ENCODE data around the gene UGCG.
"Not testable (repeated sequence)": the region's sequence is repeated elsewhere in the genome, so short reads cannot be mapped to it uniquely, and the experiment has no call there.

Gene UGCG

GRCh38 chr9:111957856-111958631 is 61.4 kb downstream of the UGCG start:
- peak; percentile 89 for FAIRE-seq

DNA sequence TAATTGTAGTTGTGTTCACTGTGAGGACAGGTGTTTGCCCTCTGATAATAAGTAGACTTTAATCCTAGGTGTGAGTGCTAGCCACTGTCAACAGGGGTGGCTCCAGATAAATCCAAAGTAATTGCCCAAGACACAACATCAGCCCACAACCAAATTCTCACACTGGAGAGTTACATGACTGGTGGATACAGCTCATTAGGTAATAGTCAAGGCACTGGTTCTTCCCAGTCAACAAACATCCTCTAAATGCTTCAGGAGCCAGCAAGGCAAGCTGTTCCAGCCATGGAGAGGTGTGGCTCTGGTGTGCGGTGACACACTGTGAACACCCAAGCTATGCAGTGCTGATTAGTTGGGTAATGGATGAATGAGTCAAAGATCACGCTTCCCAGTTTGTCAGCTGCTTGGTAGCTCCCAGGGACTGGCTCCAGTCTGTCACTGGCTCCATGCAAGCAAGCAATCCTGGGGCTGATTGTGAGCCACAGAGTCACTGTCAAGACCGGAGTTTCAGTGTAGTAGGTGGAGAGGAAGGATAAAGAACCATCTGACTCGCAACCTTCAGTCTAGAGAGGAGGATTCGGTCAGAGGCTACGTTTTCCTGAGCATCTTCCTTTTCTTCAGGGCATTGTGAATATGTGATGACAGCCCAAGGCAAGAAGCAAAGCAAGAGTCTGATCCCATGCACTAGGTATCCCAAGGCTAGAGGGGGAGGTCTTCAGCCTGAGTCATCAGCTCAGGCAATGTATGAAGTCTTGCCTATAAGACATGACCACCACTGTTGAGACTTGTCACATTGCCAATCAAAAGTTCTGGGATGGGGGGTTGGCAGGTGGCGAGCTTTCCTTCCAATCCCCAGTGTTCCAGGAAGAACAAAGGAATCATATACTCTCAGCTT is 63.1 kb downstream of the UGCG start:
- FAIRE-seq: peak; percentile 83

DNA sequence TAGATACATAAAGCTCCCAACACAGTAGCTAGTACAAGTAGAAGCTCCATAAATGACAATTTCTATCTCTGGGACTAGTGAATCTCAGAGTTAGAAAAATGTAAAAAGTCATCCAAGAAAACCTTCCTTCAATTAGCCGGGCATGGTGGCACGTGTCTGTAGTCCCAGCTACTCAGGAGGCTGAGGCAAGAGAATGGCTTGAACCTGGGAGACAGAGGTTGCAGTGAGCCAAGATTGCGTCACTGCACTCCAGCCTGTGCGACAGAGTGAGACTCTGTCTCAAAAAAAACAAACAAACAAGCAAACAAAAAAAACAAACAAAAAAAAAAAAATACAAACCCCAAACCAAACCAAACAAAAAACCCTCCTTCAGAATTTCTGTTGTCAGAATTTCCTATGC is 63.9 kb downstream of the UGCG start:
- FAIRE-seq: not testable (repeated sequence)

GRCh38 chr9:111961009-111961408 is 64.4 kb downstream of the UGCG start:
- FAIRE-seq: no peak

GRCh38 chr9:111961575-111961974 is 65.0 kb downstream of the UGCG start:
- peak; percentile 73 for FAIRE-seq

DNA sequence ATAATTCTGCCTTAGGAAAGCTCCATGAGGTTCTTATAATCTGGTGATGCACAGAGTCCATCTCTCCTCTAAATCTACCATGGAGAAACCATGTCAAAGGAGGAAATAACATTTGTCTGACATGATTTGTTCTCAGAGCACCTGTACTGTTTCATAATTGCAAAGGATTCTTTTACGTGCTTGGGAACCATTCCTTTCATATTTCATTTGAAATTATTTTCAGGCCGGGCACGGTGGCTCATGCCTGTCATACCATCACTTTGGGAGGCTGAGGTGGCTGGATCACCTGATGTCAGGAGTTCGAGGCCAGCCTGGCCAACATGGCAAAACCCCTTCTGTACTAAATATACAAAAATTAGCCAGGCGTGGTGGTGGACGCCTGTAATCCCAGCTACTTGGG is 65.4 kb downstream of the UGCG start:
- no peak for FAIRE-seq

- FAIRE-seq: no peak
Measured at GRCh38 chr9:111963995-111964394, 67.4 kb downstream of the UGCG start.

- FAIRE-seq: peak; percentile 94
Measured at GRCh38 chr9:111965566-111966019, 69.0 kb downstream of the UGCG start.

GRCh38 chr9:111966124-111966723 is 69.6 kb downstream of the UGCG start:
- FAIRE-seq: no peak

GRCh38 chr9:111966861-111967291 is 70.3 kb downstream of the UGCG start:
- FAIRE-seq: no peak

DNA sequence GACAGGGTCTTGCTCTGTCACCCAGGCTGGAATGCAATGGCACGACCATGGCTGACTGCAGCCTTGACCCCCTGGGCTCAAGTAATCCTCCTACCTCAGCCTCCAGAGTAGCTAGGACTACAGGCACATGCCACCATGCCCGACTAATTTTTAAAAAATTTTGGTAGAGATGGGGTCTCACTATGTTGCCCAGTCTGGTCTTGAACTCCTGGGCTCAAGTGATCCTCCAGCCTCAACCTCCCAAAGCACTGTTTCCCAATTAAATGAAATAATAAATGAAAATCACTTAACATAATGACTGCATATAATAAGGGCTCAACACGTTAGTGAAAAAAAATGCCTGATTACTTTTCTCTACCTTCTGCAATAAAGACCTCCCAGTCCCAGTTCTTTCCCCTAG is 71.0 kb downstream of the UGCG start:
- FAIRE-seq: no peak

DNA sequence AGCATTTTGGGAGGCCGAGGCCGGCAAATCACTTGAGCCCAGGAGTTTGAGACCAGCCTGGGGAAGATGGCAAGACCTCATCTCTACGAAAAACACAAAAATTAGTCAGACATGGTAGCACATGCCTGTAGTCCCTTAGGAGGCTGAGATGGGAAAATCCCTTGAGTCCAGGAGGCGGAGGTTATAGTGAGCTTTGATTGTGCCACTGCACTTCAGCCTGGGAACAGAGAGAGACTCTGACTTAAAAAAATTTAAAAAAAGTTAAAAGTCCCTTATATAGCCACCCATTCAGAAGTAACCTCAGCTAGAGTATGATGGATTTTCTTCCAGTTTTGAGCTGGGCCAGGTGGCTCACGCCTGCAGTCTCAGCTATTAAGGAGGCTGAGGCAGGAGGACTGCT is 72.4 kb downstream of the UGCG start:
- no peak for FAIRE-seq

- FAIRE-seq: no peak
Measured at GRCh38 chr9:111969622-111970021, 73.0 kb downstream of the UGCG start.

DNA sequence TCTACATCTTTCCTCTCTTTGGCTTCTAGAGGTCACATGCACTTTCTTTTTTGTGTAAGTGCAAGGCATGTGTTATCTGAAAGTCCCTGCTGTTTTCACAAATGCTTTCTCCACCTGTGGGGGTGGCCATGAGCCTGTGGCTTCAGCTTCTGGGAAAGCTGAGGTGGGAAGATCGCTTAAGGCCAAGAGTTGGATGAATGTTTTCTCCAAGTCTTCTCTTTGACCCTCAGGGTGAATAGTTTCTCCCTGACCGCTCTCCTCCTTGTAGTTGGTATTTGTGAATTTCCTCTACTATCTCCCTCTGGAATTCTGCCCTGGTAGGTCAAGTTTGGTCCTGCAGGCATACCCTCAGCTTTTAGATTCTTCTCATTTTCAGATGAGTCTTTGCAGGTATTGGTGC is 74.2 kb downstream of the UGCG start:
- FAIRE-seq: peak; percentile 92

- FAIRE-seq: peak; percentile 31
Measured at GRCh38 chr9:111974092-111974681, 77.6 kb downstream of the UGCG start.

GRCh38 chr9:111975709-111976108 is 79.1 kb downstream of the UGCG start:
- peak; percentile 23 for FAIRE-seq

DNA sequence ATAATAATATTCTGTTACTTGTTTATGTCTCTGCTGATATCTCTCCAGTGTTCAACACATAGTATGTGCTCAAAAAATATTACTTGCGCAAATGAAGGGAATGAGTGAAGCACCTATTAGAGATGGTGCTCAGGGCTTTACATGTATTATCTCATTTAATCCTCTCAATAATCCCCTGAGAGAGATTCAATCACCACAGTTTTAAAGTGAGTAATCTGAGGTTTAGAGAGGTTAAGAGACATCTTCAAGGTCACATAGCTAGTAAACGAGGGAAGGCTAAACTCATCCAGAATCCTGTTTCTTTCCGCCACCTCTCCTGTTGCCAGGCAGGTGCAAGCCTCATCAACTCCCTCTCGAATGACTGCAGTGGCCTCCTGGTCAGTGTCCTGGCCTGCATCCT is 82.0 kb downstream of the UGCG start:
- FAIRE-seq: no peak

DNA sequence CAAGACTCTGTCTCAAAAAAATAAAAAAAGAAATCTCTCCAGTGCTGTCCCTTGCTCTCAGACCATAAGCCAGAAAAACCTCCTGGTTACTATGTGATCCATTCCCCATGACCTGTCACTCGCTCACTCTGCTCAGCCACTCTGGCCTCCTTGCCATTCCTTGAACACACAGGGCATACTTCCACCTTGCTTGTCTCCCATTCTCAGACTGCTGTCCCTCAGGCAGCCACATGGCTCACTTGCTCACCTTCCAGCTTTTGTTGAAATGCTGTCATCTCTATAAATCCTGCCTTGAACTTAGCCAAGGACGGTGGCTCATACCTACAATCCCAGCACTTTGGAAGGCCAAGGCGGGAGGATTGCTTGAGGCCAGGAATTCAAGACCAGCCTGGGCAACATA is 82.9 kb downstream of the UGCG start:
- no peak for FAIRE-seq

DNA sequence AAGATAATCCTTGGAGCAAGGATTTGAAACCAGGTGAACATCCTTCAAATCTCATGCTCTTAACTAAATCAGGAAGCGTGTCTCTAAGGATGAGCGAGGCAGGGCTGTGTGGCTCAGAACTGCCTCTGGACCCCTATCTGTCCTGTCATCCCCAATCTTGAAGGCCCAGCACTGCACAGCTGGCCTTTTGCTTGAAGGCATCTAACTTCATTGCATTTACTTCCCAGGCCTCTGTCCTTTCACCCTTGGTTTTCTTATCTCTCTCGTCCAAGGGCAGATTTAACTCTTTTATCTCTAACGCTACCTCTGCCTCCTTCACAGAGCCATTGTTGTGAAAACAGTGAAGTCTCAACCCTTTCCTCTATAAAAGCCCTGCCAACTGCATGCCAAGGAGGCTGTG is 83.8 kb downstream of the UGCG start:
- FAIRE-seq: no peak

- no peak for FAIRE-seq
Measured at GRCh38 chr9:111983484-111983908, 86.9 kb downstream of the UGCG start.

DNA sequence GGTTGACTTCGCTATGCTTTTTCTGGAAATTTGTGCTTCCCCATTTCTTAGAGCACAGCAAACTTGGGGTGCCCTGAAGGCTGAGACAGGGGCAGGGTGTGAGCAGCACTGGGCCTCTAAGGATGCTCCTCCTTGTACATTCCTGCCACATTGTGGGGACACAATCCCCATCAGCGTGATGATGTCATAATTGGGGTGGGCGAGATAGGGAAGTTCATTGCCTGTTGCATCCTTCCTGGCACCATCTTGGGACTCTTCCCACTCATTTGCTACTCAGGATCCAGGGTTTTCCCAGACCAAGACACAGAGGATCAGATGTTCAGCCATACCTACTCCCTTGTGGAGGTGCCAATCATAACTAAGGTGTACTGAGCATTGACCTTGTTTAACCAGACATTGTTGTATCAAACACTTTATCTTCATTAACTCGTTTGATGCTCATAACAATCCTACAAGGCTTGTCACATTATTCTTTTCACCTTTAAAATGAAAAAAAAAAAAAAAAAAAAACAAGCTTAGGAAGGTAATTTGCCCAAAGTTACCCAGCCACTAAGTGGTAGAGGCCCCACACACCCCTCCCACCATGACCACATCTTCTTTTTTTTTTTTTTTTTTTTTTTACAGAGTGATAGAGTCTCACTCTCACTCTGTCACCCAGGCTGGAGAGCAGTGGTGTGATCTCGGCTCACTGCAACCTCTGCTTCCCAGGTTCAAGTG is 87.6 kb downstream of the UGCG start:
- no peak for FAIRE-seq

Data from G401.6 (cell line).